ENCODE results near the gene AFAP1. TPM values are rescaled to one million over a fixed set of nuclear protein-coding genes. Genes with fewer than 3 reads are reported as not detected.

The AFAP1 gene
- polyA plus RNA-seq, 3 donors, result not detected

GRCh38 chr4:7880683-7881082, 59.0 kb downstream of the AFAP1 start:
- Histone ChIP-seq H3K9me3 (replicated peaks in 1 of 2; ENCODE audit: control insufficient read depth in 1 of 2, insufficient read depth in 1 of 2, low read length in 2 of 2) (no peaks in the 10 kb centered on the region), H3K9ac (ENCODE audit: insufficient read depth, low read length, poor library complexity, severe bottlenecking) (no peak overlapping the region), H3K36me3 (replicated peaks in 1 of 2; ENCODE audit: control insufficient read depth in 1 of 2, insufficient read depth in 2 of 2, low read length in 2 of 2) (no peaks in the 10 kb centered on the region), H3K4me2 (replicated peaks; ENCODE audit: extremely low read depth, low read length, poor library complexity, severe bottlenecking) (no peak overlapping the region), H3K4me3 (replicated peaks in 1 of 3; ENCODE audit: low read depth in 2 of 3, low read length in 3 of 3) (no peak overlapping the region), H4K20me1 (ENCODE audit: insufficient read depth, low read length) (no peaks in the 10 kb centered on the region), H3K4me1 (ENCODE audit: control insufficient read depth in 1 of 2, insufficient read depth in 2 of 2, low read length in 2 of 2) (no peaks in the 10 kb centered on the region), H3K27me3 (ENCODE audit: control insufficient read depth in 2 of 2, insufficient read depth in 2 of 2, low read length in 2 of 2) (peaks cover 6 to 11% of the 10 kb centered on the region in 2 donors), H2AFZ (ENCODE audit: insufficient read depth, low read depth, low read length, poor library complexity, severe bottlenecking) (no peak overlapping the region), H3K27ac (ENCODE audit: low read depth in 1 of 2, low read length in 2 of 2) (no peak overlapping the region), H3K79me2 (ENCODE audit: insufficient read depth, low read length) (no peaks in the 10 kb centered on the region)
- no peak overlapping the region for H3K4me3 Mint-ChIP-seq
- intact Hi-C loops (cut with micrococcal nuclease), result no loop called here
- peaks cover 0 to 2% (median 0%) of the 10 kb centered on the region in 7 donors for H3K9me3 Mint-ChIP-seq
- H3K4me1 Mint-ChIP-seq, result no peaks in the 10 kb centered on the region
- H3K27ac Mint-ChIP-seq, result no peak overlapping the region
- no peak for DNase-seq
- H3K36me3 Mint-ChIP-seq, result no peaks in the 10 kb centered on the region
- 69% methylated on average over 7 of the region's 7 CpGs for WGBS (ENCODE audit: insufficient coverage)
- no peak for TF ChIP-seq CTCF (IDR thresholded peaks at IDR 0.05)
- peaks cover 10 to 27% (median 13%) of the 10 kb centered on the region in 3 donors for H3K27me3 Mint-ChIP-seq (ENCODE audit: low read depth in 3 of 3)

- Histone ChIP-seq H3K27ac (ENCODE audit: low read depth in 1 of 2, low read length in 2 of 2) (no peak overlapping the region), H3K4me3 (replicated peaks in 1 of 3; ENCODE audit: low read depth in 2 of 3, low read length in 3 of 3) (no peak overlapping the region), H3K9ac (ENCODE audit: insufficient read depth, low read length, poor library complexity, severe bottlenecking) (no peak overlapping the region), H3K79me2 (ENCODE audit: insufficient read depth, low read length) (no peaks in the 10 kb centered on the region), H4K20me1 (ENCODE audit: insufficient read depth, low read length) (no peaks in the 10 kb centered on the region), H3K27me3 (ENCODE audit: control insufficient read depth in 2 of 2, insufficient read depth in 2 of 2, low read length in 2 of 2) (peaks cover 6 to 11% of the 10 kb centered on the region in 2 donors), H3K4me1 (ENCODE audit: control insufficient read depth in 1 of 2, insufficient read depth in 2 of 2, low read length in 2 of 2) (no peaks in the 10 kb centered on the region), H3K4me2 (replicated peaks; ENCODE audit: extremely low read depth, low read length, poor library complexity, severe bottlenecking) (no peak overlapping the region), H2AFZ (ENCODE audit: insufficient read depth, low read depth, low read length, poor library complexity, severe bottlenecking) (no peak overlapping the region), H3K9me3 (replicated peaks in 1 of 2; ENCODE audit: control insufficient read depth in 1 of 2, insufficient read depth in 1 of 2, low read length in 2 of 2) (no peaks in the 10 kb centered on the region), H3K36me3 (replicated peaks in 1 of 2; ENCODE audit: control insufficient read depth in 1 of 2, insufficient read depth in 2 of 2, low read length in 2 of 2) (no peaks in the 10 kb centered on the region)
- Mint-ChIP-seq H3K4me3 (no peak overlapping the region), H3K4me1 (no peaks in the 10 kb centered on the region), H3K27ac (no peak overlapping the region), H3K36me3 (no peaks in the 10 kb centered on the region), H3K27me3 (ENCODE audit: low read depth in 3 of 3) (peaks cover 9 to 29% (median 10%) of the 10 kb centered on the region in 3 donors), H3K9me3 (peaks cover 0 to 2% (median 0%) of the 10 kb centered on the region in 7 donors)
- TF ChIP-seq CTCF (IDR thresholded peaks at IDR 0.05), result no peak
- intact Hi-C loops (cut with micrococcal nuclease), result no loop called here
- 92% methylated on average over 5 of the region's 6 CpGs for WGBS (ENCODE audit: insufficient coverage)
- DNase-seq, result no peak
These were observed 60.5 kb downstream of the AFAP1 start for GRCh38 chr4:7879127-7879526.
